ENCODE measurements around the gene USP3. TPM values are rescaled to one million over a fixed set of nuclear protein-coding genes. Genes with fewer than 3 reads are reported as not detected.
A peak's percentile ranks its signal among the peaks of the same experiment; 100 is the strongest.

USP3 gene
- total and polyA plus RNA-seq, 9 donors, result 21.1 to 76.0 (median 60.1) TPM

- intact Hi-C loops (cut with DNase I), result no loop called here
- DNase-seq, result no peak
- TF ChIP-seq POLR2A (IDR thresholded peaks at IDR 0.05) (no peak), EP300 (IDR thresholded peaks at IDR 0.05) (no peak)
- TF ChIP-seq, protein P1, sequence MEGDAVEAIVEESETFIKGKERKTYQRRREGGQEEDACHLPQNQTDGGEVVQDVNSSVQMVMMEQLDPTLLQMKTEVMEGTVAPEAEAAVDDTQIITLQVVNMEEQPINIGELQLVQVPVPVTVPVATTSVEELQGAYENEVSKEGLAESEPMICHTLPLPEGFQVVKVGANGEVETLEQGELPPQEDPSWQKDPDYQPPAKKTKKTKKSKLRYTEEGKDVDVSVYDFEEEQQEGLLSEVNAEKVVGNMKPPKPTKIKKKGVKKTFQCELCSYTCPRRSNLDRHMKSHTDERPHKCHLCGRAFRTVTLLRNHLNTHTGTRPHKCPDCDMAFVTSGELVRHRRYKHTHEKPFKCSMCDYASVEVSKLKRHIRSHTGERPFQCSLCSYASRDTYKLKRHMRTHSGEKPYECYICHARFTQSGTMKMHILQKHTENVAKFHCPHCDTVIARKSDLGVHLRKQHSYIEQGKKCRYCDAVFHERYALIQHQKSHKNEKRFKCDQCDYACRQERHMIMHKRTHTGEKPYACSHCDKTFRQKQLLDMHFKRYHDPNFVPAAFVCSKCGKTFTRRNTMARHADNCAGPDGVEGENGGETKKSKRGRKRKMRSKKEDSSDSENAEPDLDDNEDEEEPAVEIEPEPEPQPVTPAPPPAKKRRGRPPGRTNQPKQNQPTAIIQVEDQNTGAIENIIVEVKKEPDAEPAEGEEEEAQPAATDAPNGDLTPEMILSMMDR (IDR thresholded peaks at IDR 0.05), result no peak
- no peaks in the 10 kb centered on the region for H3K9me3 ChIP-seq
- 81 to 95% (median 94%) methylated on average over 9 of the region's 9 CpGs for WGBS, 3 donors
- no peaks in the 10 kb centered on the region for H3K27me3 ChIP-seq
- no peak overlapping the region for H3K4me3 ChIP-seq
- H3K27ac ChIP-seq, result no peak overlapping the region
- peaks cover 22% of the 10 kb centered on the region for H3K4me1 ChIP-seq (ENCODE audit: insufficient read depth)
- H3K36me3 ChIP-seq, result no peaks in the 10 kb centered on the region
Observed at GRCh38 chr15:63593705-63594671, 89.6 kb downstream of the USP3 start.

- TF ChIP-seq POLR2A (IDR thresholded peaks at IDR 0.05) (no peak), EP300 (IDR thresholded peaks at IDR 0.05) (no peak)
- TF ChIP-seq, protein P1 (IDR thresholded peaks at IDR 0.05), result no peak
Observed at GRCh38 chr15:63595065-63595464, 90.7 kb downstream of the USP3 start.

DNA sequence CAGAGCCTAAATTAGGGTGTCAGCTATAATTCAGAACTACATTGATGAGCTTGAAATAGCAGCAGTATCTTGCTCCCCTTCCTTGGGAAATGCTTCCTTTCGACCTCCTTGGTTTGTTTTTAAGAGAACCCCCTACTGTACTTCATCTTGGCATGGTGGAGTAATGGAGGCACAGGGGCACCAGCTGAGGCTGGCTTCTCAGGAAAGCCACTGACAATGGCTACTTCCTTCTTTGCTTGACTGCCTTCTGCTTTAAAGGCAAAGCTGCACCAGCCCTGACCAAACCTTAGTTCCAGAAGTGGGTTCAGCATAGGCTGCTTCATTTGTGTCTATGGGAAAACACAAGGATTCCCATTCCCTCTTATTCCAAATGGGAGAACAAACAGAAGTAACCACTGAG lies 91.3 kb downstream of the USP3 start:
- intact Hi-C loops (cut with DNase I), result loop anchor here in 1 of 4 donors (5.0 kb wide), 1 partner anchor 93 kb away; the partner anchor contains the start of gene USP3
- Histone ChIP-seq H3K4me1 (ENCODE audit: insufficient read depth) (peaks cover 24% of the 10 kb centered on the region), H3K4me3 (no peak overlapping the region), H3K27me3 (no peaks in the 10 kb centered on the region), H3K27ac (peak overlapping the region in 1 of 2 donors; percentile 80), H3K36me3 (no peaks in the 10 kb centered on the region), H3K9me3 (no peaks in the 10 kb centered on the region)
- 68 to 91% (median 81%) methylated on average over 1 of the region's 1 CpG for WGBS, 3 donors
- no peak for DNase-seq
- TF ChIP-seq EP300 (IDR thresholded peaks at IDR 0.05) (no peak), POLR2A (IDR thresholded peaks at IDR 0.05) (no peak)
- TF ChIP-seq, protein P1 (IDR thresholded peaks at IDR 0.05), result no peak

More at GRCh38 chr15:63595065-63595464, 90.7 kb downstream of the USP3 start:
- Histone ChIP-seq H3K27me3 (no peaks in the 10 kb centered on the region), H3K4me1 (ENCODE audit: insufficient read depth) (peaks cover 24% of the 10 kb centered on the region), H3K4me3 (no peak overlapping the region), H3K36me3 (no peaks in the 10 kb centered on the region), H3K27ac (no peak overlapping the region), H3K9me3 (no peaks in the 10 kb centered on the region)
- DNase-seq, result no peak
- intact Hi-C loops (cut with DNase I), result loop anchor here in 1 of 4 donors (5.0 kb wide), 1 partner anchor 93 kb away; the partner anchor contains the start of gene USP3
- 39 to 56% (median 48%) methylated on average over 3 of the region's 3 CpGs for WGBS, 3 donors

DNA sequence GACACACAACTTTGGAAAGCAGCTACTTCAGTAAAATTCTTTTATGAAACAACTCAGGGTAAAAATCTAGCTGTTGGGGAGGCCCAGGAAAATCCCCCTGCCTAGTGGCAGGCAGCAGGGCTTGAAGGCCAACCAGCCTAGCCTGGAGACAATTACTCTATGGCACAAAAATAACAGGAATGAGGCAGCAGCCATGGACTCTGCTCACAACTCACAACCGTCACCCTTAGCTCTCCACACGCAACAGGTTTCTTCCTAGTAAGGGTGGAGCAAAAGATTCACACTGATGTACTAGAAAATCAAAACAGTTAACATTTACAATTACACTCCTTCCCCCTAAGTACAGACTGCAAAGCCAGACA lies 92.3 kb downstream of the USP3 start:
- no peaks in the 10 kb centered on the region for H3K9me3 ChIP-seq
- H3K4me1 ChIP-seq (ENCODE audit: insufficient read depth), result peaks cover 24% of the 10 kb centered on the region
- H3K27me3 ChIP-seq, result no peaks in the 10 kb centered on the region
- DNase-seq, result no peak
- TF ChIP-seq POLR2A (IDR thresholded peaks at IDR 0.05) (no peak), EP300 (IDR thresholded peaks at IDR 0.05) (no peak)
- TF ChIP-seq, protein P1 (IDR thresholded peaks at IDR 0.05), result no peak
- intact Hi-C loops (cut with DNase I), result loop anchor here in 1 of 4 donors (5.0 kb wide), 1 partner anchor 94 kb away; the partner anchor contains the start of gene USP3
- no peaks in the 10 kb centered on the region for H3K36me3 ChIP-seq
- no peak overlapping the region for H3K4me3 ChIP-seq
- peak overlapping the region; percentile 10 to 80 for H3K27ac ChIP-seq
- 13 to 22% (median 22%) methylated on average over 2 of the region's 2 CpGs for WGBS, 3 donors
